Fibroblast of lung (primary cell): ENCODE measurements around the gene GPR62. TPM values are rescaled to one million over a fixed set of nuclear protein-coding genes. Genes with fewer than 3 reads are reported as not detected.

Experiments used
- DNase-seq, 2 donors: peaks; one replicate each; pipeline versions ENCODE4 v3.0.0 to v3.0.0-alpha.2; 2010; ENCODE audit warnings: low read depth in 2 of 2
- H2AFZ ChIP-seq: 2 replicates; pipeline ENCODE4 v1.5.1; 2012; ENCODE audit warnings: low read length, control low read depth, inconsistent platforms
- H3K27ac ChIP-seq: 2 replicates; pipeline ENCODE4 v1.5.1; 2011; ENCODE audit warnings: low read length, control low read depth; ENCODE audit not compliant: insufficient read depth
- H3K27me3 ChIP-seq: 2 replicates; pipeline ENCODE4 v1.5.1; 2011; ENCODE audit warnings: mild to moderate bottlenecking, low read length; ENCODE audit not compliant: control insufficient read depth, insufficient read depth
- H3K36me3 ChIP-seq: 2 replicates; pipeline ENCODE4 v1.5.1; 2011; ENCODE audit warnings: low read length; ENCODE audit not compliant: control insufficient read depth, insufficient read depth
- H3K4me1 ChIP-seq: 2 replicates; pipeline ENCODE4 v1.5.1; 2011; ENCODE audit warnings: low read length; ENCODE audit not compliant: control insufficient read depth, insufficient read depth; ENCODE audit errors: extremely low read depth
- H3K4me2 ChIP-seq: 2 replicates; pipeline ENCODE4 v1.5.1; 2011; ENCODE audit warnings: low read length, control low read depth; ENCODE audit not compliant: insufficient read depth; ENCODE audit errors: extremely low read depth
- H3K4me3 ChIP-seq, 4 experiments: fragments of 200-600 bp in 1 of 4; sonication (generic) in 1 of 4; replicated peaks in 1 of 4; 2 replicates each; pipeline ENCODE4 v1.5.1; 2011 to 2016; ENCODE audit warnings: low read length in 4 of 4, low read depth in 3 of 4, mild to moderate bottlenecking in 3 of 4, control low read depth in 2 of 4, inconsistent platforms in 1 of 4, mixed read lengths in 1 of 4; ENCODE audit not compliant: insufficient read depth in 1 of 4; ENCODE audit errors: control extremely low read depth in 1 of 4
- H3K79me2 ChIP-seq: 2 replicates; pipeline ENCODE4 v1.5.1; 2012; ENCODE audit warnings: mild to moderate bottlenecking, low read length, inconsistent platforms; ENCODE audit not compliant: control insufficient read depth, insufficient read depth
- H3K9ac ChIP-seq: 2 replicates; pipeline ENCODE4 v1.5.1; 2011; ENCODE audit warnings: mild to moderate bottlenecking, low read length, control low read depth; ENCODE audit not compliant: insufficient read depth
- H3K9me3 ChIP-seq: 2 replicates; pipeline ENCODE4 v1.5.1; 2012; ENCODE audit warnings: low read depth, low read length; ENCODE audit not compliant: control insufficient read depth, insufficient read depth
- H4K20me1 ChIP-seq: 2 replicates; pipeline ENCODE4 v1.5.1; 2011; ENCODE audit warnings: low read length; ENCODE audit not compliant: control insufficient read depth, insufficient read depth; ENCODE audit errors: extremely low read depth
- CTCF ChIP-seq, 2 donors: IDR thresholded peaks in 1 of 2; conservative IDR thresholded peaks in 1 of 2; 1 replicate in 1 of 2; 2 replicates in 1 of 2; pipeline ENCODE4 v1.5.1; 2011 to 2012; ENCODE audit warnings: low read length in 2 of 2, control low read depth in 1 of 2, inconsistent platforms in 1 of 2, low read depth in 1 of 2, mild to moderate bottlenecking in 1 of 2
- EZH2 ChIP-seq: IDR thresholded peaks from 2 replicates; pipeline ENCODE4 v1.5.1; 2012; ENCODE audit warnings: low read length, control low read depth, mild to moderate bottlenecking; ENCODE audit errors: missing control alignments
- polyA plus RNA-seq, 2 donors: library from polyadenylated mRNA; depleted of rRNA in 1 of 2; stranded (reverse) in 1 of 2; unstranded in 1 of 2; fragments of >200 nt; gene quantifications; 2 replicates each; pipeline ENCODE4 v1.2.1, GENCODE V29; 2011 to 2012; ENCODE audit warnings: missing spikeins in 1 of 2
- total RNA-seq: library from RNA; depleted of rRNA; stranded (reverse); fragments of >200 nt; gene quantifications from 2 replicates; pipeline ENCODE4 v1.2.1, GENCODE V29; 2014

The GPR62 gene
- total and polyA plus RNA-seq, 2 donors (not counting 1 experiment from before 2014, with no cell fraction given), result under 0.01 TPM; not detected in 1

- DNase-seq, result no peak
- Histone ChIP-seq H3K9ac (no peak overlapping the region), H4K20me1 (no peaks in the 10 kb centered on the region), H3K4me2 (no peak overlapping the region), H3K4me3 (no peak overlapping the region), H3K27me3 (no peaks in the 10 kb centered on the region), H3K36me3 (peaks cover 11% of the 10 kb centered on the region), H3K27ac (no peak overlapping the region), H3K9me3 (no peaks in the 10 kb centered on the region), H2AFZ (no peak overlapping the region), H3K4me1 (no peaks in the 10 kb centered on the region), H3K79me2 (no peaks in the 10 kb centered on the region)
- TF ChIP-seq EZH2, result no peak
- TF ChIP-seq CTCF (conservative IDR thresholded peaks at IDR 0.05 in 1 of 2, IDR thresholded peaks at IDR 0.05 in 1 of 2; ENCODE audit: low read depth in 1 of 2, low read length in 2 of 2), result no peak
Observed at GRCh38 chr3:51929420-51930003, 25.7 kb upstream of the GPR62 start.

- H3K27me3 ChIP-seq, result no peaks in the 10 kb centered on the region
- H3K27ac ChIP-seq, result no peak overlapping the region
- H4K20me1 ChIP-seq, result no peaks in the 10 kb centered on the region
- H3K4me3 ChIP-seq, result no peak overlapping the region
- peaks cover 12% of the 10 kb centered on the region for H3K36me3 ChIP-seq
- no peak overlapping the region for H3K4me2 ChIP-seq
- no peaks in the 10 kb centered on the region for H3K9me3 ChIP-seq
- no peak overlapping the region for H3K9ac ChIP-seq
- no peak overlapping the region for H2AFZ ChIP-seq
- H3K4me1 ChIP-seq, result no peaks in the 10 kb centered on the region
- no peak for DNase-seq
- no peak for TF ChIP-seq CTCF (conservative IDR thresholded peaks at IDR 0.05 in 1 of 2, IDR thresholded peaks at IDR 0.05 in 1 of 2; ENCODE audit: low read depth in 1 of 2, low read length in 2 of 2)
- no peak for TF ChIP-seq EZH2
- no peaks in the 10 kb centered on the region for H3K79me2 ChIP-seq
Observed at GRCh38 chr3:51930439-51930838, 24.7 kb upstream of the GPR62 start.

GRCh38 chr3:51931756-51932155 lies 23.4 kb upstream of the GPR62 start:
- Histone ChIP-seq H3K9me3 (no peaks in the 10 kb centered on the region), H3K27ac (no peak overlapping the region), H2AFZ (no peak overlapping the region), H3K9ac (no peak overlapping the region), H4K20me1 (no peaks in the 10 kb centered on the region), H3K27me3 (no peaks in the 10 kb centered on the region), H3K4me1 (no peaks in the 10 kb centered on the region), H3K79me2 (no peaks in the 10 kb centered on the region), H3K4me2 (no peak overlapping the region), H3K36me3 (peaks cover 16% of the 10 kb centered on the region), H3K4me3 (no peak overlapping the region)
- DNase-seq, result no peak
- no peak for TF ChIP-seq CTCF (conservative IDR thresholded peaks at IDR 0.05 in 1 of 2, IDR thresholded peaks at IDR 0.05 in 1 of 2; ENCODE audit: low read depth in 1 of 2, low read length in 2 of 2)
